Measurements from ENCODE around the gene ASRGL1.

DNA sequence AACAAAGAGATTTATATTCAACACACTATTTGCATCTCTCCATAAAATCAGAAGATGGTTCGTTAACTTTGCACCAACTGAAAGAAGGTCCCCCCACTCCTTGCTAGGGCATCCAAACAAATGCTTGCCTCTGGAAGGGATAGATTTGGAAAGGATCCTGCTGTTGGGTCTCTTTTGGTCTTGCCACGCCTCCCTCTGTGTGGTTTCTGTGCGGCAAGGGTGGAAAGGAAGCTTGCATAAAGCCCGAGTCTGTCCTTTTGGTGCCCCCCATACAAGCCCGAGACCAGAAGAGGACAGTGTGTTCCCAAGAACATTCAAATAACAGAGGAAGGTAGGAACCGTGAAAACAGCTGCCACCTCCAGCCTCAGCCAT lies 96.6 kb downstream of the ASRGL1 start:
- TF ChIP-seq, protein P1, sequence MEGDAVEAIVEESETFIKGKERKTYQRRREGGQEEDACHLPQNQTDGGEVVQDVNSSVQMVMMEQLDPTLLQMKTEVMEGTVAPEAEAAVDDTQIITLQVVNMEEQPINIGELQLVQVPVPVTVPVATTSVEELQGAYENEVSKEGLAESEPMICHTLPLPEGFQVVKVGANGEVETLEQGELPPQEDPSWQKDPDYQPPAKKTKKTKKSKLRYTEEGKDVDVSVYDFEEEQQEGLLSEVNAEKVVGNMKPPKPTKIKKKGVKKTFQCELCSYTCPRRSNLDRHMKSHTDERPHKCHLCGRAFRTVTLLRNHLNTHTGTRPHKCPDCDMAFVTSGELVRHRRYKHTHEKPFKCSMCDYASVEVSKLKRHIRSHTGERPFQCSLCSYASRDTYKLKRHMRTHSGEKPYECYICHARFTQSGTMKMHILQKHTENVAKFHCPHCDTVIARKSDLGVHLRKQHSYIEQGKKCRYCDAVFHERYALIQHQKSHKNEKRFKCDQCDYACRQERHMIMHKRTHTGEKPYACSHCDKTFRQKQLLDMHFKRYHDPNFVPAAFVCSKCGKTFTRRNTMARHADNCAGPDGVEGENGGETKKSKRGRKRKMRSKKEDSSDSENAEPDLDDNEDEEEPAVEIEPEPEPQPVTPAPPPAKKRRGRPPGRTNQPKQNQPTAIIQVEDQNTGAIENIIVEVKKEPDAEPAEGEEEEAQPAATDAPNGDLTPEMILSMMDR (IDR thresholded peaks at IDR 0.05 in 8 of 11, conservative IDR thresholded peaks at IDR 0.05 in 3 of 11) = no peak
- no peak for TF ChIP-seq POLR2A (IDR thresholded peaks at IDR 0.05)
- TF ChIP-seq POLR2AphosphoS5 (IDR thresholded peaks at IDR 0.05) = no peak
